GM21515 (cell line): ENCODE measurements around the gene CBY1.

ENCODE experiments used
- ATAC-seq: cut with Tn5 transposase; IDR thresholded peaks from one replicate; pipeline ENCODE4 v1.9.1; 2021; ENCODE audit not compliant: unreplicated experiment

Gene CBY1

DNA sequence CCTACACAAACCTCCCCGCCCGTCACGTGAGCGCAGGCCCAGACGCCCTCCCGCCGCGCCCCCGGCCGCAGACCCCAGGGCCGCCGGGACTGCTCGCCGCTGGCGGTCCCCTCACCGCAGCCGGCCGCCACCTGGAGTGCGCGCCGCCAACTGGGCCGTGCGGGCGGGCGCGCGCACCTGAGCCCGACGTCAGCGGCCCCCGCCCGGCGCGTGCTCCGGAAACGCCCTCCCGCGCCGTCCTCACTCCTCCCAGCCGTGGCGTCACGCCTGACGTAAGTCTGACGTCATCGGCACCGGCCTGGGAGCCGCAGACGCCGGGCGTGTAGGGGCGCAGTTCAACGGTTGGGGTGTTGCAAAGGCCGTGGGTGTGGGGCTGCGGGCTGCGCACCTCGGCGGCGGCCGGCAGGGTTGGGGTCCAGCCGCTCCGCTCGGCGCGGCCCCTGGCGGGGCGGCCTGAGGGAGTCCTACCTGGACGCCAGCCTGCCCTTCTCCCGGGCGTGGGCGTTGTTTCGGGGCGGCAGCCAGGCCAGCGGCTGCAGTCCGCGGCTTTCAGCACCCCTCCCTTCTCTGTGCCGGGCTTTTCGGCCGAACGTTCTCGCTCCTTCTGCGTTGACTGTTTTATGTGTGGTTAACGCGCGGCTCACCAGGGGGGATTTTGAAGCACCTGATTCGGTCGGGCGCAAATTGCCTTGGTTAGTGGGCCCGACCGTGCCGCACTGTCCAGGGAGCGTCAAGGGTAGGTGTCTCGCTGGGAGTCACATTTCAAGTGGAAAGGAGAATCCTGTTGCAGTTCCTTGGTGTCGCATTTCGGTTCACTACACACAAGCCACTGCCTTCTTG, 44.6 kb downstream of the CBY1 start, which contains the start of gene JOSD1:
JOSD1 (minus strand) TSS at position 155 of the 840 bp plus-strand sequence. CDS start 956 bp downstream, outside the sequence.
- peak; percentile 32 for ATAC-seq

DNA sequence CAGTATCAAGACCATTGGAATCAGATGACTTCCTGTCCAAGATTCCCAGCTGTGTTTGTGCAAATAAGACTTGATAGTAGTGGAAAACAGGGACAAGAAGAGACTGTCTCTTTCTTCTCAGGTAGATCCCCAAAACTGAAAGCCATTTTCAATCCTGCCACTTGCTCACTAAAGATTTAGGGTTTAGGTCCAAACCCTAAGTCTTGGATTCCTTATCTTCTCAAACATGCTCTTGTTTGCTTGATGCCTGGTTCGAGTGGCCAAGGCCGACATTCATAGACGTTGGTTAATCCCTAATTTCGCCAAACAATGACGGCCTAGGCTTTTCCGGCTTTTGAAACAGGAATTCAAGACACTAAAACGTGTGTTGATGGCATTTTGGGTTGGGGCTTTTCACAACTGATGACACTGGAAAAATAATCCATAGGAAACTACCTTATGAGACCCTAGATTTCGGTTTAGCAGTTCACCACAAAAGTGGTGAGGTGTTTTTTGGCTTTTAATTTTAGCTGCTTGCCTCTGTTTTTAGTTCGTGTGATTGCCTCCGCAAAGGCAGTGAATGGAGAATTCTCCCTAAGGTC, 48.3 kb downstream of the CBY1 start:
- ATAC-seq: no peak

DNA sequence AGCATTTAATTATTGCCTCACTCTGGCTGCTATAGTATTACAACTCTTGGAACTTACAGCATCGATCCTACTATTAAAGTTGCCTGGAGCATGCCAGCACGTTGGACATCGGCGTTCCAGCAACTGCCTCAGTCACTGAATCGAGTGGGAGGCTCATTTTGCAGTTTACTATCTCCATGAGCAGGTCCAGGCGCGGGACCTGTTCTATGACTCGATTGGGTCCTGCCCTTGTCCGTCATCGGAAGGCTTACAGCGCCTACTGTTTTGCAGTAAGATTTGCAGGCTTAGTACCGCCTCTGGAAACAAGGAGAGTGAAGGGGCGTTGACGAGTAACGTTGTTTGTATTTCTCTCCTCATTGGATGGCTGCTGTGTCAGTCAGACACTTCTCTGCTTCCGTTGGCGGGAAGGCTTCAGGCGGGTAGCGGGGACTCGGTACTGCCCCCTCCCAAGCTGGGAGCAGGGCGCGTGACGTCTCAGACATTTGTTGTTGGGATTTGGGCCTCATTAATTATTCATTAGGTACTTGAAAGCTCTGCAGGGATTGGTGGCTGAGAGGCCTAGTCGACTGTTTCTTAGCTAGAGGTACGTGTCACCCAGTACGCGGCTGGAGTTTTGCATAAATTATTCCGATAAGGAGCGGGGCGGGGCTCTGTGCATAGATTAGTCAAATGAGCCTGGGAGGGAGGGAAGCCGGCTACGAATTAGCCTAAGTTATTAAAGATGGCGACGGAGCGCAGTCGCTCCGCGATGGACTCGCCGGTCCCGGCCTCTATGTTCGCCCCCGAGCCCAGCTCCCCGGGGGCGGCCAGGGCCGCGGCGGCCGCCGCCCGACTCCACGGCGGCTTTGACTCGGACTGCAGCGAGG, 49.0 kb downstream of the CBY1 start, which contains the start of gene GTPBP1:
GTPBP1 (plus strand) TSS at position 710 of the 866 bp plus-strand sequence; CDS start at position 722, 12 bp downstream.
- peak; percentile 68 for ATAC-seq

DNA sequence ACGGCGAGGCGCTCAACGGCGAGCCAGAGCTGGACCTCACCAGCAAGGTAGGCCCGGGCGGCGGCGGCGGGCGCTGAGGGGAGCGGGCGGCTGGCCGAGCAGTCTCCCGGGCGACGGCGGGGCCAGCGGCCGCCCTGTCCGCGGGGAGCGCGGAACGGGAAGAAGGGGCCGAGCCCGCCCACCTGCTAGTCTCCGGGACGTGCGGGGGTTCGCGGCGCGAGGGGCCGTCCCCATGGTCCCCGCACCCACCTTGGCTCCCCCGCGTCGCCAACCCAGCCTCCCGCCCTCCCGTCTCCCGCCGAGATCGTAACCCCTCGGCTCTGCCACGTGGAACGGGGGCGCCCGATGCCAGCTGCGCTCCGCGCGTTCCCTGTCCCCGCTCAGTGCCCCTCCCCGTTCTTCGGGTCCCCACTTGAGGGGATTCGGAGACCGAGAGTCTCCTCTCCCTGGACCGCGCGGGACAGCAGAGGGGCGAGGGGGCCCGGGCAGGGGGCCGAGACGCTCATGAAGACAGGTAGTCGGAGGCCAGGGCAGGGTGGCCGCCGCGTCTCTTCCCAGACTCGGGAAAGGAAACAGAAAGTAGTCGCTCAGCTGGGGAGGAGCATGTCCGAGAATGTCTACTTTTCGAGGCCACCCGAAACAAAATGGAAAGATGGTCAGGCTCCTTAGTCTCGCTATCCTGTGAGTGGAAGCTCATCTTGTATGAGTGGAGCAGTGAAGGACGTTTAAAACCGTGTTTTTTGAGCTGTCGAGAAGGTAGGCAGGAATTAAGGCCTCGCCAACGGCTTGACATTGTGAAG, 49.9 kb downstream of the CBY1 start:
- peak; percentile 4 for ATAC-seq

DNA sequence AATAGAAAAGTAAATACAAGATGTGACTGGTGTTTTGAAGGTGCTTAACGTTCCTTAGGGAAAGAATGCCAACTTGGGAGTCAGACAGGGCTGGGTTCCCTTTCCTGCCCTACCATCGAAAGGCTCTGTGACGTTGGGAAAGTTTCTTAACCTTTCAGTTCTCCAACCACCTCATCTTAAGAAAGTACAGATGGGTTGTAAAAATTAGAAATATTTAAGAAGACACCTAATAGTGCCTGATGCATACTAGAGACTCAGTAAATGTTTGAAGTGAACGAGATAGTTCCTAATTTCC, 50.4 kb downstream of the CBY1 start:
- ATAC-seq: no peak

DNA sequence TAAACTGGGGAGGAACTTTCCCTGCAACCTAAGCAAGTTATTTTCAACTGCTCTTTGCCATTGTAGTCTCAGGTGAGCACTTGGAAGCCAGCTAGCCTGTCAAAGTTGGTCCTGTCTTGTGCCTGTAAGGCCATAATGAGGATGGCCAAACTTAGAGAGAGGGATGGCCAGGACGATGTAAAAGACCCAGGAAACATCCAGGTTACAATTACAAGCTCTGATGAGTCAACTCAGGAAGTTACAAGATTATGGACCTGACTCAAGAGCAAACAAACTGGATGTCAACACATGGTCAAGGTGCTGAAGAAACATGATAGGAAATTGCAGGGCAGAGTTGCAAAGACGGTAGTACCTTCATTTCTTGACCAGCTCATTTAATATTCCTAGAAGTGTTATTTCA, 50.9 kb downstream of the CBY1 start:
- no peak for ATAC-seq

- ATAC-seq: no peak
These were observed 51.5 kb downstream of the CBY1 start for GRCh38 chr22:38707984-38708383.

DNA sequence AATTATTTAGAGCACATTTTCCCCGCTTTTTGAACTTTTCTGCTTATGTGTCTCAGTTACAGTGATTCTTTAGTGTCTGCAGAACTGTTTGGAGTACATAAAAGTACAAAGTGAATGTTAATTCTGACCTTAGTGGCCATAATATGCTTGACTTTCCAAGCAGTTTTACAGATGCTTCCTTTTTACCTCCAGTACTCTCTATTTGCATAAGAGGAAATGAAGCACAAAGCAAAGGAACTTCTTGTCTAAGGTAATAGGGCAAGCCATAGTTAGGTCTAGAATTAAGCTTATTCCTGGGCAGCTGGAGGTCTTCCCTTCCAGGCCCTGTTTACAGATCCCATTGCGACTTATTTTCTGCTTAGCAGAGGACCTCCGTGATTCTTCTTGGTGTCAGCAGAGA, 52.9 kb downstream of the CBY1 start:
- ATAC-seq: no peak

GRCh38 chr22:38710351-38710750, 53.9 kb downstream of the CBY1 start:
- no peak for ATAC-seq

GRCh38 chr22:38710866-38711265, 54.4 kb downstream of the CBY1 start:
- no peak for ATAC-seq

DNA sequence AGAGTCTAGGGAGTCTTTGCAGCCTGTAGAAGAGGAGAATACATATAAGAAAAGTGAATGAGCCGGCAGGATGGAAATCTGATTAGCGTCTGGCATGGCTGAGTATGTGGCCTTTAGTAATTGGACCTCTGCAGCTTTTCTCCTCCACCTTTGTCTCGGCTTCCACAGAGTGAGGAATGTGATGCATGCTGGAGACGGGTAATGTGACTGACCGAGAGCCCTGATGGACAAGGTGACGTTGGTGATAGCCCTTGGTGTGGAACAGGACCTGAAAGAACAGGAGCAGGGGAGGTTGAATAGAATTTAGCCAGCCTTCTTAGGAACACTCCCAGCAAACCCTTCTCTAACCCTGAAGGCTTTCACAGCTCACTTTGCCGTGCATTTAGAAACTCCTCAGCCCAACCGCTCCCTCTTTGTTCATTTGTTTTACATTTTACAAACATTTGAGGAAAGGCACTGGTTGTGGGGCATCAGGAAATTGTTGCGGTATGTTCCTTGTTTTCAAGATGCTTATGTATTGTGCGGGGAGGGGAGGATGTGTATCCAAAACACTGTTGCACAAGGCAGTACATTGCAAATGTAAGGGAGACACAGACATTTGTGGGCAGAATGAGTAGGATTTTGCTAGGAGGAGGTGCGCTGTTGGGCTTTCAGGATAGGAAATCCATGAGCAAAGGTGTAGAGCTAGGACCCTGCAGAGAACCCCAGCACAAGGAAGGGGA, 56.2 kb downstream of the CBY1 start:
- ATAC-seq: no peak

- ATAC-seq: no peak
These were observed 57.5 kb downstream of the CBY1 start for GRCh38 chr22:38713921-38714320.

- ATAC-seq: no peak
These were observed 58.8 kb downstream of the CBY1 start for GRCh38 chr22:38715176-38715764.

GRCh38 chr22:38715852-38716251, 59.4 kb downstream of the CBY1 start:
- no peak for ATAC-seq

- no peak for ATAC-seq
These were observed 59.8 kb downstream of the CBY1 start for GRCh38 chr22:38716271-38716670.

- no peak for ATAC-seq
These were observed 60.4 kb downstream of the CBY1 start for GRCh38 chr22:38716826-38717225.

- no peak for ATAC-seq
These were observed 60.8 kb downstream of the CBY1 start for GRCh38 chr22:38717244-38717643.

GRCh38 chr22:38718414-38718813, 62.0 kb downstream of the CBY1 start:
- no peak for ATAC-seq

DNA sequence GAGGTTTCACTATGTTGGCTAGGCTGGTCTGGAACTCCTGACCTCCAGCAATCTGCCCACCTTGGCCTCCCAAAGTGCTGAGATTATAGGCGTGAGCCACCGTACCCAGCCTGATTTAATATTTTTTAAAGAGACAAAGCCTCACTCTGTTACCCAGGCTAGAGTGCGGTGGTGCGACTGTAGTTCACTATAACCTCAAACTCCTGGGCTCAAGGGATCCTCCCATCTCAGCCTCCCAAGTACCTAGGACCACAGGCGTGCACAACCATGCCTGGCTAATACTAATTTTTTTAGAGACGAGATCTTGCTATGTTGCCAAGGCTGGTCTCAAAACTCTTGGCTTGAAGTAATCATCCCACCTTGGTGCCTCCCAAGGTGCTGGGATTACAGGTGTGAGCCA, 62.8 kb downstream of the CBY1 start:
- no peak for ATAC-seq

DNA sequence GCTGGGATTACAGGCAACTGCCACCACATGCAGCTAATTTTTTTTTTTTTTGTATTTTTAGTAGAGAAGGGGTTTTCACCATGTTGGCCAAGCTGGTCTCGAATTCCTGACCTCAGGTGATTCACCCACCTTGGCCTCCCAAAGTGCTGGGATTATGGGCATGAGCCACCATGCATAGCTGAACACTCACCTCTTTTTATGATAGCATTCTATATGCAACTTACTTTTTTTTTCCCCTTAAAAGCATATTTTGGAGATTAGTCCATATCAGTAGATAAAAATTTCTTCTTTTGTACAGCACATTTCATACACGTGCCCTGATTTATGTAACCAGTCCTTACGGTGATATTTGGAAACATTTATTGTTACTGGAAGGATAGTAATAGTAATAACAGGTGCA, 63.9 kb downstream of the CBY1 start:
- no peak for ATAC-seq
